ENCODE data around the gene GPR37L1. TPM values are rescaled to one million over a fixed set of nuclear protein-coding genes. Genes with fewer than 3 reads are reported as not detected.

Gene GPR37L1
- total RNA-seq, result not detected in 2 replicates

GRCh38 chr1:202122639-202123335, at the start of gene GPR37L1:
Gene GPR37L1 (plus strand): TSS chr1:202122917. CDS start chr1:202122964, 47 bp downstream.

GRCh38 chr1:202144402-202145067, 21.8 kb downstream of the GPR37L1 start, which contains the start of gene ARL8A:
Gene ARL8A (minus strand): TSS chr1:202144737. CDS start chr1:202144572, 165 bp downstream.

DNA sequence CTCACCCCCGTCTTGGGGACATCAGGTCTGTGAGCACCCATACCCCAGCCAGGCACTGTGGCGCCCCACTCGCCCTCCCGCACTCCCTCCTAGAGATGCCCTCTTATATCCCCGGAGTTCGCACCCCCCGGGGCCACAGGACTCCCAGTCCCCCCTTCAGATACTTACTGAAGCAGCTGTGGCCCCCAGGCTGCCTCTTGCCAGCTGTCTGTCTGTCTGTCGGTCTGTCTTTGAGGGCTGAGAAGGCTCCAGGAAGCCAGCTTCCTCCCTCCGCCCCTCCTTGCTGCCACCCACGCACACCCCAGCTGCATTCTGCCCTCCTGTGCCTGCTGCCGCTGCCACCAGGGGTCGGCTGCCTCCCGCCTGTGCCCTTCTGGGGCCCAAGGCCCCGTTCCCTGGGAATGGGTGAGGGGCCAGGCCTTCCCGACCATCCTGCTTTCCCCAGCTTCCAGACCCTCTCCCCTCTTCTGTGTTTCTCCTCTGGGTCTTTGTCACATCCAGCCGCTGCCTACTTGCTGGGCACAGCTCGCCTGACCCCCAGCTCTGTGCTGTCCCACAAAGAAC, 37.7 kb downstream of the GPR37L1 start, which contains the start of gene PTPN7:
Gene PTPN7, minus strand, starts transcription at position 226 of the 564 bp plus-strand sequence. CDS start 1,200 bp downstream, outside the sequence.

Other genes with a start within 250 kb of the GPR37L1 start
- gene SHISA4, start 234.0 kb upstream of the GPR37L1 start, total RNA-seq, result 5.2 and 8.0 TPM in 2 replicates
- gene LMOD1, start 176.4 kb upstream of the GPR37L1 start, total RNA-seq, result 0.11 TPM in 1 of 2 replicates, not detected in the other
- 49.0 and 50.1 TPM in 2 replicates for gene TIMM17A, start 167.4 kb upstream of the GPR37L1 start, total RNA-seq
- 26.0 and 33.6 TPM in 2 replicates for gene RNPEP, start 140.3 kb upstream of the GPR37L1 start, total RNA-seq
- gene ELF3, start 112.3 kb upstream of the GPR37L1 start, total RNA-seq, result under 0.01 and 0.09 TPM in 2 replicates
- 22.3 and 23.8 TPM in 2 replicates for gene ARL8A, start 21.8 kb downstream of the GPR37L1 start, total RNA-seq
- gene PTPN7, start 37.7 kb downstream of the GPR37L1 start, total RNA-seq, result not detected in 2 replicates
- not detected in 2 replicates for gene LGR6, start 70.9 kb downstream of the GPR37L1 start, total RNA-seq
- 5.0 and 5.2 TPM in 2 replicates for gene UBE2T, start 219.0 kb downstream of the GPR37L1 start, total RNA-seq
- gene PPP1R12B, start 225.8 kb downstream of the GPR37L1 start, total RNA-seq, result 4.3 and 8.2 TPM in 2 replicates